Measurements from ENCODE around the gene COPE. TPM values are rescaled to one million over a fixed set of nuclear protein-coding genes. Genes with fewer than 3 reads are reported as not detected.

Gene COPE
- polyA plus RNA-seq, 1 donor: 84.2 TPM

- DNase-seq: no peak
Observed at GRCh38 chr19:18866800-18867123, 52.4 kb downstream of the COPE start.

DNA sequence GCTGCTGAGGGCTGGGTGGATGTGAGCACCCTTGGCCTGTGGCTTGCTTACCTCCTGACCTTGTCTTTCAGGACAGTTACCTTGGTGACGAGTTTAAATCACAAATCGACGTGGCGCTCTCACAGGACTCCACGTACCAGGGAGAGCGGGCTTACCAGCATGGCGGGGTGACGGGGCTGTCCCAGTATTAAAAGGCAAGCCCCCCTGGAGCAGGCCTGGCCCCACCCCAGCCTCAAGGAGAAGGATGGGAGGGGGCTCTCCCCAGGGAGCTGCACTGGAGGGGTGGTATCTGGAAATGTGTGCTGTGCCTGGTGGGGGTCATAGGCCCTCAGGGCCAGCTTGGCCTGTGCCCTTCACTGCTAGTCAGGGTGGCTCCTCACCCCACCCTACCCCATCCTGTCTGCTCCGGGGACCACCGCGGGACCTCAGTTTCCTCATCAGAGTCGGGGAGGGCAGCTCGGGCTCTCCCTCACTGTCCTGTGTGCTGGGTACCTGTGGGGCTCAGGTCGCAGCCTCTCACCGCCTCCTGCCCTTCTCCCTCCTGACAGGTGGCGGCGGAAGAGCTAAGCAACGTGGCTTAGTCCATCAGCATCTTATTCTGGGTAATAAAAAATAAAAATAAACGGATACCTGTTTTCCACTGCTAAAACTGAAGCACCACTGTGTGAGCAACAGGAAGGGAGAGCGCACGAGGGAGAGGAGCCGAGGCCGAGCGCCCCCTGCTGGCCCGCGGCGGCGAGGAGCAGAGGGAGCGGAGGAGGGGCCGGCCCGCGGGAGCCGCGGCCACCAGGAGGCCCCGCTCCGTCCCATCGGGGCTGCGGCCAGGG lies 53.0 kb downstream of the COPE start:
- peak; percentile 66 for DNase-seq

- DNase-seq: no peak
Observed at GRCh38 chr19:18865106-18865972, 53.8 kb downstream of the COPE start.

DNA sequence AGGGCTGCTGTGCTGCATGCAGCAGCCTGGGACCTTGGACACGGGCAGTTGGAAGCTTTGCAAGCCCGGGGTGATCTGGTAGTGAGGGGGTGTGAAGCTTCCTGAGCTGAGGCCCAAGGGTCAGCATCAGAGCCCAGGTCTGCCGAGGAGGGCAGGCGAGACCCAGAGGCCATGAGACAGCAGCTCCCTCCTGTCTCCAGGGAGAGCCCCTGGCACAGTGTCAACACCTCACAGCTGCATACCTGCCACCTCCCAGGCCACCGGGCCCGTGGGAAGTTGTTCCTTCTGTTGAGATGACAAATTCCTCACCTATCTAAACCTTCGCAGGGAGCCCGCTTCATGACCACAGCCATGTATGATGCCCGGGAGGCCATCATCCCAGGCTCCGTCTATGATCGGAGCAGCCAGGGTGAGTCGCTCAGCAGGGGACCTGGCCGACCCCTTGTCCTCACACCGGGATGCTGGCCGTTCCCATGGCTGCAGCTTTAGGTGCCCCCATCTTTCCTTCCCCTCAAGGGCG lies 55.3 kb downstream of the COPE start:
- DNase-seq: no peak

- DNase-seq: no peak
Observed at GRCh38 chr19:18862976-18863842, 56.0 kb downstream of the COPE start.

- no peak for DNase-seq
Observed at GRCh38 chr19:18861917-18862316, 57.3 kb downstream of the COPE start.

- DNase-seq: no peak
Observed at GRCh38 chr19:18861235-18861634, 58.0 kb downstream of the COPE start.

- no peak for DNase-seq
Observed at GRCh38 chr19:18860725-18861124, 58.5 kb downstream of the COPE start.

DNA sequence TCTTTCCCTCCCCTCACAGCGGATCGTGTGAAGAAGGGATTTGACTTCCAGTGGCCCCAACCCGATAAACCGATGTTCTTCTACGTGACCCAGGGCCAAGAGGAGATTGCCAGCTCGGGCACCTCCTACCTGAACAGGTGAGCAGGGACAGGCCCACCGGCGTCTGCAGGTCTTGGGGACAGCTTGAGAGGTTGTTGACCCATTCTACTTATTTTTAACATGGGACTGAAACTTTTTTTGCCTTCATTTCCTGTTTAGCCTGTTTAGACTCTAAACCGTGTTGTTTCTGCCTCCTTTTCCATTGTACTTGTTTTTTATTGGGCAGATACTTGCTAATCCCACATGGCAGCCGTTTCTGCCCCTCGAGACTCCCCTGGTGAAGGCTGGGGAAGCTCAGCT lies 58.9 kb downstream of the COPE start:
- no peak for DNase-seq

- peak; percentile 70 for DNase-seq
Observed at GRCh38 chr19:18859676-18860301, 59.4 kb downstream of the COPE start.

- no peak for DNase-seq
Observed at GRCh38 chr19:18858906-18859646, 60.1 kb downstream of the COPE start.

DNA sequence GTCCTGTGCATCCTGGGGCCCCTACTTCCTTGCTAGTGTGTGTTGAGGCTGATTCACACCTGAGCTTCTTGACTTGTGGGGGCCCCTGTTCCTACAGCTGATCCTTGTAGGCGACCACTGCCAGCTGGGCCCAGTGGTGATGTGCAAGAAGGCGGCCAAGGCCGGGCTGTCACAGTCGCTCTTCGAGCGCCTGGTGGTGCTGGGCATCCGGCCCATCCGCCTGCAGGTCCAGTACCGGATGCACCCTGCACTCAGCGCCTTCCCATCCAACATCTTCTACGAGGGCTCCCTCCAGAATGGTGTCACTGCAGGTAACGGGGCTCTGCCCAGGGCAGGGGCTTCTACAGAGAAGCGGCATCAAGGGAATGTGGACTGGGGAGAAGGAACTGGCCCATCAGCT lies 62.0 kb downstream of the COPE start:
- no peak for DNase-seq

DNA sequence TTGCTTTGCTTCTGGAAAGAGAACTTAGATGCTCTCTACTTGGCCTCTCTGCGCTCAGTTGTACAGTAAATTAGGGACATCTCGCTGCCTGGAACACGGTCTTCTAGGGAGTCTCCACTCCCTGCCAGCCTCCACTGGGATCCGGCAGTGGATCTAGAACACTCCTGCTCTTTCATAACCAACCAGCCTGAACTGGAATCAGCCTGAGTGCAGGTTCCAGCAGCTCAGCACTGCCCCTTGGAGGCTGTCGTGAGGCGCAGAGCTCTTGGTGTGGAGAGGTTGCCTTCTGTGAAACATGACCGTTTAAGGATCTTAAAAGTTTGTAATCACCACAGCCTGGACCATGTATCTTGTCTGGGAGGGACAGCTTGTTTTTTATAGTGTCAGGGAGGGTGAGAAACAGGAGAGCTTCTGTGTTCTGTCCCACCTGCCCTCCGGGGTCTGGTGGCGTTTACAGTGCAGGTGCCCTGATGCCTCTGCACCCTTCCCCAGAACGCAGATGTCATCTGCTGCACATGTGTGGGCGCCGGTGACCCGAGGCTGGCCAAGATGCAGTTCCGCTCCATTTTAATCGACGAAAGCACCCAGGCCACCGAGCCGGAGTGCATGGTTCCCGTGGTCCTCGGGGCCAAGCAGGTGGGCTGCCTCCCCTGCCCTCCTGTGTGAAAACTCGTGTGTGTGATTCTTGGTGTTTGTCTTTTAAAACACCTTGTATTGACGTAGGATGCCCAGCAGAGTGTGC lies 62.6 kb downstream of the COPE start:
- no peak for DNase-seq

- DNase-seq: no peak
Observed at GRCh38 chr19:18855647-18856384, 63.4 kb downstream of the COPE start.

DNA sequence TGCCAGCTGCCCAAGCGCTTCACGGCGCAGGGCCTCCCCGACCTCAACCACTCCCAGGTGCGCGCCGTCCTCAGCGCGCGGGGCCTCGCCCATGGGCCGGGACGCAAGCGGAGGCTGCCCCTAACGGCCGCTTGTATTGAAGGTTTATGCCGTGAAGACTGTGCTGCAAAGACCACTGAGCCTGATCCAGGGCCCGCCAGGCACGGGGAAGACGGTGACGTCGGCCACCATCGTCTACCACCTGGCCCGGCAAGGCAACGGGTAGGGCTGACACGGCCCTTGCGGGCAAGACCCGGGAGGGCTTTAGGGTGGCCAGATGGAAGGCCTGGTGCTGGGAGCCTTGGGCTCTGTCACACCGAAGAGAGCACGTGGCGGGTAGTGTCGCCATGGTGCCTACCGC lies 64.2 kb downstream of the COPE start:
- DNase-seq: no peak

DNA sequence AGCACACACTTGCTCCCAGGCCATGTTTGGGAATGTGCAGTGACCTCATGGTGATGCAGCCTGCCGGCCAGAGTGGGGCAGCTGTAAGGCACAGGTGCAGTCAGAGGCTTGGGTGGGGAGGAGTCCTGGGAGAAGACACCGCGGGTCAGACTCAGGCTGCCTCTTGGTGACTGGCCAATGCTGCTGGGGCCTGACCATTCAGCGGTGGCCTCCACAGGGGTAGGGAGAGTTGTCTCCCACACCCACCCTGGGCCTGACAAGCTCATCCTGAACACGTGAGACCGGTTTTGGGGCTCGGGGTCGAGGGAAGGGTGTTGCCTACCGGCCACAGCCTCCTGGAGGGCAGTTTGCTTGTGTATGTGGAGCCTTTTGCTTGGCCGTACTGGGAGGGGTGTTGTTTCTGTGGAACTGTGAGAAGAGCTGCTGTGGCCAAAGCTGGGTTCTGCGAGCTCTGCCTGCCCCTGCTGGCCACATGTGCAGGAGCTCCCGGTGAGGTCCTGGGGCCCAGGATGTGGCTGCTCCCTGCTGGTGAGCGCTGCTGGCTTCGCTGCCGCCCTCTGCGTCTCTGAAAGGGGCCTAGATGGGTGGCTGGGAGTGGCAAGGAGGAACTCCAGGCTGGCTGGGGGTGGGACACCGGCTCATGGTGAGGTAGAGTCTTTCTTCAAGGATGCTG lies 65.3 kb downstream of the COPE start:
- no peak for DNase-seq

DNA sequence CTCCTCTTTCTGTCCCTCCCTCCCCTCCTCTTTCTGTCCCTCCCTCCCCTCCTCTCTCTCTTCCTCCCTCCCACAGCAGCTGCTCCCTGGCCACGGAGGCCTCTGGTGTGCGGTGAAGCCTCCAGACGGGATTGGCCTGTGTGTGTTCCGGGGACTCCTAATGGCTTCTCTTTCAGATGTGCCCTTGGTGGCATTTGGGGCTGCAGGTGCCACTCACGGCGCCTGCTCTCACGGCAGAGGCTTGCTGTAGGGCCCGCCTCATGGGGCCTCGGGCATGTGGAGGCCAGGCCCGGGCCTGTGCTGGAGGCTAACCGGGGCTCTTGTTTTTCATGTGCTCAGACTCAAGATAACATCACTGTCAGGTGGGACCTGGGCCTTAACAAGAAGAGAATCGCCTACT lies 66.5 kb downstream of the COPE start:
- no peak for DNase-seq

DNA sequence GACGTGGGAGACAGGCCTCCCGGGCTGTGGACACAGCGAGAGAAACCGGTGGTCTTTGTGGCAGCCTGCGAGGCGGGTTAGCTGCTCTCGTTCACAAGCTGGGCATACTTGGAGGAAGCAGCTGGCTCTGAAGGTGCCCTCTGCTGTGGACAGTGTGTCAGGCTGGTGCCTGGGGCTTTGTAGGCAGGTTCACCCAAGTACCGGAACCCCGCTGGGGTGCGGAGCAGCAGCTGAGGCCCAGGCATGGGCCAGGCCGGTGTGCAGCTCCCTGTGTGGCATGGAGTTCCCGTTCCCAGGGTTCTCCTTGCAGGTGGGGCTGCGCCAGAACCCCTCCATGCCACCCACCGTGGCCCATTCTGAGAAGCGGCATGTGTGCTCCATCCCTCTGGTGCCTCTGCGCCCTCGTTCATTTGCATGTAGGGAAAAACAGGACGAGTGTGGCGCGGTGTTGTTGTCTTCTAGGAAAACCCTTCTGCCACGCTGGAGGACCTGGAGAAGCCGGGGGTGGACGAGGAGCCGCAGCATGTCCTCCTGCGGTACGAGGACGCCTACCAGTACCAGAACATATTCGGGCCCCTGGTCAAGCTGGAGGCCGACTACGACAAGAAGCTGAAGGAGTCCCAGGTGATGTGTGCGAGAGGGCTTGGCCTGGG lies 67.4 kb downstream of the COPE start:
- DNase-seq: no peak

All from hindlimb muscle (tissue), 1 donor.